ENCODE measurements around the gene TNFAIP8L3.

- TF ChIP-seq CTCF (IDR thresholded peaks at IDR 0.05) (no peak), EZH2 (IDR thresholded peaks at IDR 0.05) (no peak)
These were observed 8.6 kb upstream of the TNFAIP8L3 start for GRCh38 chr15:51103330-51103729.

Measured in neural progenitor cell (in vitro differentiated cells).